H54 (cell line): Measurements from ENCODE around the gene SPIC.

Experiments
- DNase-seq: peaks from one replicate; pipeline ENCODE4 v3.0.0; 2011; ENCODE audit warnings: low spot score, mixed read lengths; ENCODE audit not compliant: insufficient read length
- FAIRE-seq: peaks from 3 replicates; lab custom pipeline; 2011; peaks lifted over from hg19 to GRCh38; lab: Jason Lieb, UNC
- POLR2A ChIP-seq: IDR thresholded peaks from 2 replicates; pipeline ENCODE4 v1.6.1; 2011; ENCODE audit warnings: low read depth, mild to moderate bottlenecking, low read length

SPIC gene

GRCh38 chr12:101488469-101488868 lies 13.3 kb downstream of the SPIC start:
- FAIRE-seq (no peak), DNase-seq (no peak)
- TF ChIP-seq POLR2A: no peak

- DNase-seq (peak; percentile 10), FAIRE-seq (no peak)
- no peak for TF ChIP-seq POLR2A
Observed at GRCh38 chr12:101490286-101490920, 15.3 kb downstream of the SPIC start.

DNA sequence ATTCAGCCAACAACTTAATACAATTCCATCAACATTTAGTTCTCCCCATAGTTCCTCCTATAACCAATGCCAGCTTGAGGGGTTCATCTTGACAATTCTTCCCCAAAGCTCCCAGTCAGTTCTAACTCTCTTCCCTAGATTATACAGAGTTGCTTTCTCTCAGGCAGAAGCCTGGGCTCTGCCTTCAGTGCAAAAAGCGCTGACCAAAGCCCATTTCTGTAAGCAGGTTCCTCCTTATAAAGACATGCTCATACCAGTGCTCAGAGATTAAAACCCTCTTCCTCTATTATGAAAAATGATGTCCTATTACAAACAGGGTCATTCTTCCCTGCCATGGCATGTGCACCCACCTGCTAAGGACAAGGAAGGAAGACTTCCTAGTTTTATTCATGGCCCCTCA lies 16.2 kb downstream of the SPIC start:
- DNase-seq (no peak), FAIRE-seq (no peak)
- no peak for TF ChIP-seq POLR2A

GRCh38 chr12:101493556-101493955 lies 18.4 kb downstream of the SPIC start:
- FAIRE-seq: no peak
- DNase-seq: no peak
- TF ChIP-seq POLR2A: no peak

DNA sequence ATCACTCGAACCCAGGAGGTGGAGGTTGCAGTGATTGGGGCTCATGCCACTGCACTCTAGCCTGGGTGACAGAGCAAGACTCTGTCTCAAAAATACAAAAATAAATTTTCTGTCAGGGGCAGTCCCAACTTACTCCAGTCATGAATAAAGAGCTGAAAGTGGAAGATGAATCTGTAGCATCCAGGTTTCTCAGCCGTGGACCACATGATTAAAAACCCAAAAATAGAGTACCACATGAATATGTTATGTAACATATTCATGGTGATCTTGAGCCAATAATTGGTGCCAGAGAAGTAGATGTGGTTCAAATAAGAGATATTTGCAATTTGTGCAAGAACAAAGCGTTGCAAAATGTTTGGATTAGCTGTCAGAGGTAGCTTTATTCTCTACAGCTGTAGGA lies 23.1 kb downstream of the SPIC start:
- DNase-seq: no peak
- TF ChIP-seq POLR2A: no peak
- FAIRE-seq: no peak

DNA sequence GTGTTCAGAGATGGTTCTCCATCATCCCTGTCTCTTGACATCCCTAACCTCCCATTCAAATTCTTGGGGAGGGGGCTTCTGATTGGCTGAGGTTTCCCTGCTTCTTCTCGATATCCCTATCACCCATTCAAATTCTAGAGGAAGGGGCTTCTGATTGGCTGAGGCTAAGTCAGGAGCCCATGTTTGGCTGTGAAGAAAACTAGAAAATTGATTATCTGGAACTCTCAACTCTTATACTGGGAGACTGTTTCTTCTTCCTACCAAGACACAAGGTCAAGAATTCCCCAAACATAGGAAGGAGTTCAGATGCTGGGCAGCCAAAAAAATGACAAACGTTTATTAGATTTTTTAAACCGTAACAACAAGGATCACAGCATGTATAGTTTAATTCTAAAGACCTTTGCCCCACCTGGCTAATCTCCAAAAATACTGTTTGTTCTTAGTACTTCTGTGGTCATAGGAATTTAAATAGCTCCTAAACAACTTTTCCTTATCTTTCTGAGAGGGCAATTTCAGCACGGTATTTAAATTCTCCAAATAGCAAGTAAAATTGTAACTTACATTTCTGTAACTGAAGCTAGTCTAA lies 26.4 kb downstream of the SPIC start:
- DNase-seq (no peak), FAIRE-seq (no peak)
- no peak for TF ChIP-seq POLR2A

- no peak for FAIRE-seq
- TF ChIP-seq POLR2A: no peak
Observed at GRCh38 chr12:101521136-101521535, 46.0 kb downstream of the SPIC start.

GRCh38 chr12:101527682-101528081 lies 52.5 kb downstream of the SPIC start:
- no peak for TF ChIP-seq POLR2A
- FAIRE-seq (no peak), DNase-seq (no peak)

More at GRCh38 chr12:101521136-101521535, 46.0 kb downstream of the SPIC start:
- DNase-seq: no peak

DNA sequence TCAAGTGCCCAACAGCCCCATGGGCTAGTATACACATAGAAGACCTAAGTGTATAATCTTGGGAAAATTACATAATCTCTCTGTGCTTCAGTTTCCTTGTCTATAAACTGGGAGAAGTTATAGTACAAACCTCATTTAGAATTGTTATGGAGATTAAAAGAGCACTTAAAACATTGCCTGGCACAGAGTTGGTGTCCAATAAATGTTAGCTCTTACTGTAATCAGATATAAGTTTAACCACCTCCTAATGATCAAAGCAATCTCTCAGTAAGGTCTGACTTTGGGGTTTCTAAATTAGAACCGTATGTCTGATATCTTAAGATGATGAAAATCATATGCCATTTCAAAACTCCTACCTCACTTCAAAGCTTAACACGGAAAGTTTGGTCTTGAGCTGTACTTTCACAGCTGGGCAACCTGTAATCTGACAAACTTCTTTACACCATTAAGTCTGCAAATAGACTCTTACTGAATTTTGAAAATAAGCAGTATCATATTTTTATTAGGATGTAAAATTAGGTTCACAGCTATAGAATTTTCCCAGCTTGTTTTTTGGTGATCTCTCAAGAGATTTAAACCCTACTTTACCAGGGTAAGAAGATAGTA lies 61.0 kb downstream of the SPIC start:
- TF ChIP-seq POLR2A: no peak
- DNase-seq (no peak), FAIRE-seq (no peak)
